ENCODE measurements around the gene CRACDL.

The CRACDL gene

DNA sequence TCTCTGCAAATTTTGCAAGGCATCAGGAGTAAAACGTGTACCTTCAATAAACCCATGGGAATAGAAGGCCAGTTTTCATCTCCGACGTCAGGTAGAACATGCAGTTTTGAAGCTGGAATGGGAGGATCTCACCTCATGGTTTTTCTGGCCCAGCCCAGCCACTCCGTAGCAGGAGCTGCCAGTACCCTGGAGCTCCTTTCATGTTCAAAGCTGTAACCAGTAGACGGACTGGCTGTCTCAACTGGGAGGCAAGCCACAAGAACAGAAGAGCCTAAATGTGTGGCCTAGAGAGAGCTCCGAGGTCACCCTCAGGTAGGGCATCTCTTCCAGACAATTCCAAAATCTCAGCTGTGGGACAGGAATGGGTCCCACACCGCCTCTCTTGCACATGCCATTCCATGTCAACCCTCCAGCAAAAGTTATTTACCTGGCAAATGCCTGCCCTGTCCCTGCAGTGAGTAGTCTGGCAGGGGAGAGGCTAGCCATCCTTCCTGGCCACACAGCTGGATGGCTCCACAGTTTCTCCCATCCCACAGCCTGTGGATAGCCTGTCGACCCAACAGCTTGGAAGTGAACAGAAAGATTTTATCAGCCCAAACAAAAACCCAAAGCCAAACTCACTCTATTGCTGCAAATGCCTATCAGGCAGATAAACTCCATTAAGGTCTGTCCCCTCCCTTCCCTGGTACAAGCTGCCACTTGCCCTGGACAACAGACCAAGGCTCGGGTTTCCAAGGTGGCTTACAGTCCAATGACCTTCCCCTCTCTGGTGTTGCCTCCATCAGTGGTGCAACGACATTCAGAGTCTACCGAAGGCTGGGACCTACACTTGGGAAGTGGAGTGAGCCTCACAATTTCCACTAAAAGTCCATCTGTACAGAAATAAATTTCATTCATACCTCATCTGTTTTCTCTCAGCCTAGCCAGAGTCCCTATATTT lies 27.8 kb downstream of the CRACDL start:
- peak; percentile 40 for DNase-seq (ENCODE audit: low read depth)
- TF ChIP-seq, protein P1, sequence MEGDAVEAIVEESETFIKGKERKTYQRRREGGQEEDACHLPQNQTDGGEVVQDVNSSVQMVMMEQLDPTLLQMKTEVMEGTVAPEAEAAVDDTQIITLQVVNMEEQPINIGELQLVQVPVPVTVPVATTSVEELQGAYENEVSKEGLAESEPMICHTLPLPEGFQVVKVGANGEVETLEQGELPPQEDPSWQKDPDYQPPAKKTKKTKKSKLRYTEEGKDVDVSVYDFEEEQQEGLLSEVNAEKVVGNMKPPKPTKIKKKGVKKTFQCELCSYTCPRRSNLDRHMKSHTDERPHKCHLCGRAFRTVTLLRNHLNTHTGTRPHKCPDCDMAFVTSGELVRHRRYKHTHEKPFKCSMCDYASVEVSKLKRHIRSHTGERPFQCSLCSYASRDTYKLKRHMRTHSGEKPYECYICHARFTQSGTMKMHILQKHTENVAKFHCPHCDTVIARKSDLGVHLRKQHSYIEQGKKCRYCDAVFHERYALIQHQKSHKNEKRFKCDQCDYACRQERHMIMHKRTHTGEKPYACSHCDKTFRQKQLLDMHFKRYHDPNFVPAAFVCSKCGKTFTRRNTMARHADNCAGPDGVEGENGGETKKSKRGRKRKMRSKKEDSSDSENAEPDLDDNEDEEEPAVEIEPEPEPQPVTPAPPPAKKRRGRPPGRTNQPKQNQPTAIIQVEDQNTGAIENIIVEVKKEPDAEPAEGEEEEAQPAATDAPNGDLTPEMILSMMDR (IDR thresholded peaks at IDR 0.05; ENCODE audit: insufficient read depth, low read depth, low read length, missing control alignments) = no peak
- H3K4me3 ChIP-seq (ENCODE audit: low read length) = no peak overlapping the region

DNA sequence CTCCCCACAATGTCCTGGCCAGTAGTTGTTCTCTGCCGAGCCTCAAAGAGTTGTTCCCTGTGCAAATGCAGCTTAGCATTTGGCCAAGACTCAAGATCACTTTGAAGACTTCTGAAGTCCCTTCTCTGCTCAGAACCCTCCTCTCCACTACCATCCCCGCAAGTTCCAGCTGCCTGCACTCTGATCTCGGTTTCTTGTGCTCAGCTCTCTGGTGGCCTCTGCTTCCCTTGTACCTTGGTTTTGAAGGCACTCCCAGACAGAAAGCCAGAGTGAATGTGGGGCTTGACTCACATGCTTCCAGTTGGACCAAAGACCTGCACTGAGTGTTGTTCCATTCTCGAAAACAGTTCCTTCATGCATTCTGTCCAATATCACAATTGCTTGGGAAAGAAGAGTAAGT lies 28.6 kb downstream of the CRACDL start:
- DNase-seq (ENCODE audit: low read depth) = no peak
- TF ChIP-seq, protein P1 (IDR thresholded peaks at IDR 0.05; ENCODE audit: insufficient read depth, low read depth, low read length, missing control alignments) = no peak
- H3K4me3 ChIP-seq (ENCODE audit: low read length) = no peak overlapping the region

DNA sequence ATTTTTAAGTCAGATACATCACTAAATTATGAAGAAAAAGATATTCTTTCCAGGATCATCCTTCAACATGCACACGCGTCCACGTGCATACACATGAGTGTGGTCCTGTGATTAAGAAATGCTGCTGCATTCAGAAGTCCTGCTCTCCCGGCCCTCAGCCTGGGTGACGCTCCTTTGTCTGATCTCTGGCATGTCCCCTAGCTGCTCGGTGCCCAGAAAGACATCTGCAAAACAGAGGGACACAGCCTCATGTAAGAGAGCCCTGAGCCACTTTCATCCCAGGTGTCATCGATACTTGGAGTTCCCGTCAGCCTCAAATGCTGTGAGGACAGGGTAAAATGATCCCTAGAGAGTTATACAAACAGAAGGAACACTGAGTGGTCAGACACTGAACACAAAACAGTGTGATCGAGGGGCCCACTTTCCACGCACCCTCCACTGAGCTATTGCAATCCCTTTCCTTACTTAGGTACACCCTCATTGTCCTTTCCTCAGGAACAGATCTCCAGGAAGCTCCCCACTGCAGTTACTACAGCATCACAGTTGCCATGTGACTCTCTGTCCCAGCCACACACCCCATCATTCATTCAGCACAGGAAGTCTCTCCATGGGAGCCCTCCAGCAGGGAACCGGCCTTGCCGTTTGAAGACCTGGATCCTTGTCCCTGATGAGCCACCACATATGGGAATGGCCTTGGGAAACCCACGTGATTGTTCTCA lies 32.1 kb downstream of the CRACDL start:
- TF ChIP-seq, protein P1 (IDR thresholded peaks at IDR 0.05; ENCODE audit: insufficient read depth, low read depth, low read length, missing control alignments) = no peak
- no peak overlapping the region for H3K4me3 ChIP-seq (ENCODE audit: low read length)
- DNase-seq (ENCODE audit: low read depth) = no peak

DNA sequence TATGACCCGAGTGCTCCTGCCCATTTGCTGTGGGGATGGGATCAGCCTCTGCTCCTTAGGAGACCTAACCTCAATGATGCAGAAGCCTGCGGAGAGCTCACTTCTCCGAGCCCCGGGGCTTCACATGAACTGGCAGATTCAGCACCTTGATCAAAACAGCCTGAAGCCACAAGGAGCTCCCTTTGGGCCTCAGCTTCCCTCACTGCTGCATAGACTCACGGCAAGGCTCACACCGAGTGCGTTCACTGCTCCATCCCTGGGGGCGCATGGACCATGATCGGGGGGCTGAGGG lies 33.0 kb downstream of the CRACDL start:
- no peak for DNase-seq (ENCODE audit: low read depth)
- H3K4me3 ChIP-seq (ENCODE audit: low read length) = no peak overlapping the region
- TF ChIP-seq, protein P1 (IDR thresholded peaks at IDR 0.05; ENCODE audit: insufficient read depth, low read depth, low read length, missing control alignments) = no peak

DNA sequence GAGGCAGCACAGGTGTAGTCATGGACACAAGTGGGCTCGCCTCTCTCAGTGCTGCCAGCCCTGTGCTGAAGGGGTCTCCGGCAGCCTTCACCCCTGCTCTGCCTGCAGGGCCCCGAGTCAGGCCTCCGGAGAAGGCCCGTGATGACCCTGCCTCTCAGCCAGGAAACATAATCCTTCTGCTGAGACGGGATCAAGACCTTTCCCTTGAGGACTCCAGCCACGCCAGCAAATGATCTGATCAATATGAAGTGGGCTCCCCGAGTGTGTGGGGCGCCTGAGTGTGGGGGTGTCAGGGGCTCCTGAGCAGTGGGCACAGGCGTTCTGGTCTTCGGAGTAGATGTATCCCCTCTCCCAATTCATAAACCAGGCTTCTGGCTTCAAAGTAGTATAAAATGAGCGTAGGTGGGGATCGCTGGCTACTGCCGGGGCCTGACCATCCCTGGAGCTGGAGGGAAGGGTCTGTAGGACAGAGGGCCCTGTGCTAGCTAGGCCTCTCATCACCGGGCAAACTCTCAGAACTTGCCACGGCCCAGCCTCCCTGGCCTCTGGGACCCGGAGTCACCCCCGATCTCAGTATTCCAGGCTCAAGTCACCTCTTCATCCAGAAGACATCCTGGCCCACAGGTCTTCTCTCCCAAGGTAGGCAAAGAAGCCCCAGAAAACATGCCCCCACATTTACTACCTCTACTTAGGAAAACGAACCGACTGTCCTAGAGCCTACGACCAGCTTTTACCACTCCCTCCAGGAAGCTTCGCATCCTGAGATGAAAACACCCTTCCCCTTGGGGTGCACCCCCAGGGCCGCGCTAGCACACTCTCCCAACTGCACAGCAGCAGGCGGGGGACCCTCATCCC lies 33.6 kb downstream of the CRACDL start:
- no peak overlapping the region for H3K4me3 ChIP-seq (ENCODE audit: low read length)
- TF ChIP-seq, protein P1 (IDR thresholded peaks at IDR 0.05; ENCODE audit: insufficient read depth, low read depth, low read length, missing control alignments) = no peak
- DNase-seq (ENCODE audit: low read depth) = no peak

DNA sequence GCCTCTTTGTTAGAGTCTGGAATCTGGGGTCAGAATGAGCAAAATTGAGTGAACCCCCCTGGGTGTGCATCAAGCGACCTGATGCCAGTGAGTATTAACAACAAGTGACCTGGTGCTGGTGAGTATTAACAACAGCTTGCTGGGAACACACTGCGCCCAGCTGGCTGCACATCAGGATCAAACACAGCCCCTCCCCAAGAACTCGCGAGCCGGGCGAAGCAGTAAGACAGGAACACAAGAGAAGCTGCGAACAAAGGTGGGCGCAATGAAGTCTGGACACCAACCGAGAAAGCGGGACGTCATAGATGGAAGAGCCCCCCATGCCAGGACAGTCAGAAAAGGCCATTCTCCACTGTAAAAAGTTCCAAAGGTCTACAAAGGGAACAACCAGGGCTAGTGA lies 34.3 kb downstream of the CRACDL start:
- TF ChIP-seq, protein P1 (IDR thresholded peaks at IDR 0.05; ENCODE audit: insufficient read depth, low read depth, low read length, missing control alignments) = no peak
- no peak for DNase-seq (ENCODE audit: low read depth)
- no peak overlapping the region for H3K4me3 ChIP-seq (ENCODE audit: low read length)
